ENCODE measurements around the gene ZNF335.

GRCh38 chr20:45997187-45997586 lies 25.2 kb upstream of the ZNF335 start:
- TF ChIP-seq, protein P1, sequence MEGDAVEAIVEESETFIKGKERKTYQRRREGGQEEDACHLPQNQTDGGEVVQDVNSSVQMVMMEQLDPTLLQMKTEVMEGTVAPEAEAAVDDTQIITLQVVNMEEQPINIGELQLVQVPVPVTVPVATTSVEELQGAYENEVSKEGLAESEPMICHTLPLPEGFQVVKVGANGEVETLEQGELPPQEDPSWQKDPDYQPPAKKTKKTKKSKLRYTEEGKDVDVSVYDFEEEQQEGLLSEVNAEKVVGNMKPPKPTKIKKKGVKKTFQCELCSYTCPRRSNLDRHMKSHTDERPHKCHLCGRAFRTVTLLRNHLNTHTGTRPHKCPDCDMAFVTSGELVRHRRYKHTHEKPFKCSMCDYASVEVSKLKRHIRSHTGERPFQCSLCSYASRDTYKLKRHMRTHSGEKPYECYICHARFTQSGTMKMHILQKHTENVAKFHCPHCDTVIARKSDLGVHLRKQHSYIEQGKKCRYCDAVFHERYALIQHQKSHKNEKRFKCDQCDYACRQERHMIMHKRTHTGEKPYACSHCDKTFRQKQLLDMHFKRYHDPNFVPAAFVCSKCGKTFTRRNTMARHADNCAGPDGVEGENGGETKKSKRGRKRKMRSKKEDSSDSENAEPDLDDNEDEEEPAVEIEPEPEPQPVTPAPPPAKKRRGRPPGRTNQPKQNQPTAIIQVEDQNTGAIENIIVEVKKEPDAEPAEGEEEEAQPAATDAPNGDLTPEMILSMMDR (IDR thresholded peaks at IDR 0.05) = no peak
- TF ChIP-seq POLR2A (IDR thresholded peaks at IDR 0.05) (no peak), POLR2AphosphoS5 (IDR thresholded peaks at IDR 0.05) (no peak)
